ENCODE results near the gene SPATA6L.

- TF ChIP-seq CTCF (IDR thresholded peaks at IDR 0.05) = no peak
- TF ChIP-seq POLR2A (IDR thresholded peaks at IDR 0.05) = no peak
Measured at GRCh38 chr9:4584636-4585035, 81.6 kb downstream of the SPATA6L start.
